HG02884 (cell line): Measurements from ENCODE around the gene OR2AJ1.

Experiments used
- ATAC-seq: cut with Tn5 transposase; IDR thresholded peaks from one replicate; pipeline ENCODE4 v1.9.1; 2021; ENCODE audit warnings: mild to moderate bottlenecking, moderate library complexity; ENCODE audit not compliant: unreplicated experiment

Gene OR2AJ1, protein sequence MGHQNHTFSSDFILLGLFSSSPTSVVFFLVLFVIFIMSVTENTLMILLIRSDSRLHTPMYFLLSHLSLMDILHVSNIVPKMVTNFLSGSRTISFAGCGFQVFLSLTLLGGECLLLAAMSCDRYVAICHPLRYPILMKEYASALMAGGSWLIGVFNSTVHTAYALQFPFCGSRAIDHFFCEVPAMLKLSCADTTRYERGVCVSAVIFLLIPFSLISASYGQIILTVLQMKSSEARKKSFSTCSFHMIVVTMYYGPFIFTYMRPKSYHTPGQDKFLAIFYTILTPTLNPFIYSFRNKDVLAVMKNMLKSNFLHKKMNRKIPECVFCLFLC

DNA sequence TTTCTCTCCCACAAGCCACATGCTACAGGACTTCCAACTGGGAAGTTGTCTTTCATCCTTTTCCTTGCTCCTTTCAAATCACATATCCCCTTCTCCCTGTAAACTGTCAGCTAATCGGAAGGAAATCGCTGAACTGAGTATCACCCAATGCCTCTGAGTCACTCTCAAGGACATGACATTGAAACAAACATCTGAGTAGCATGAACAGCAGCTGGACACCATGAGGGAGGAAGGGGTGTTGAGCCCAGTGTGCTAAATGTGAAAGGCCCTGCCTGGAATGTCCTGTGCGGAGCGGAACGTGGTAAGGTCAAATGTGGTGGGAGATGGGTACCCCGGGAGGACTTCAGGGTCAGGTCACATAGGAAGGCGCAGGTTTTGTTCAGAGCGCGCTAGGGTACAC lies at the start of gene OR2AJ1:
Gene OR2AJ1 (plus strand): TSS at position 22 of the 400 bp plus-strand sequence. CDS start 8,880 bp downstream, outside the sequence.
- ATAC-seq = no peak

DNA sequence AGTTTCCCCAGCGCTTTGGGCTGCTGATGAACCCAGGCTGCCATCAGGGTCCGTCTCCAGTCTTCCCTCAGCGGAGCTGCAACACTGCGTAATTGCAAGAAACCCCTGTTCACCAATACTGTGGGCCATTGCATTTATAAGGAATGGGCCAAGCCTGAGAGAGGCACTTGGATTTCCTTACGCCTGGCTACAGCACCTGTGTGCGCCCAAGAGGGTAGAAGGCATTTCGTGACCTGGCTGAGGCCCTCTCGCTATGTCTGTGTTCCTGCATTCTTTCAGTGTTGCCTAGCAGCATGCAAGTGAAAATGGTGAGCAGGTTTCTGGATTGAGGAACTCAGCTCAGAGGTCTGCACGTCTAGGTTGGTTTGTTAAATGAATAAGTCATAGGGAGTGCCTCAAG lies 41.3 kb upstream of the OR2AJ1 start:
- no peak for ATAC-seq

DNA sequence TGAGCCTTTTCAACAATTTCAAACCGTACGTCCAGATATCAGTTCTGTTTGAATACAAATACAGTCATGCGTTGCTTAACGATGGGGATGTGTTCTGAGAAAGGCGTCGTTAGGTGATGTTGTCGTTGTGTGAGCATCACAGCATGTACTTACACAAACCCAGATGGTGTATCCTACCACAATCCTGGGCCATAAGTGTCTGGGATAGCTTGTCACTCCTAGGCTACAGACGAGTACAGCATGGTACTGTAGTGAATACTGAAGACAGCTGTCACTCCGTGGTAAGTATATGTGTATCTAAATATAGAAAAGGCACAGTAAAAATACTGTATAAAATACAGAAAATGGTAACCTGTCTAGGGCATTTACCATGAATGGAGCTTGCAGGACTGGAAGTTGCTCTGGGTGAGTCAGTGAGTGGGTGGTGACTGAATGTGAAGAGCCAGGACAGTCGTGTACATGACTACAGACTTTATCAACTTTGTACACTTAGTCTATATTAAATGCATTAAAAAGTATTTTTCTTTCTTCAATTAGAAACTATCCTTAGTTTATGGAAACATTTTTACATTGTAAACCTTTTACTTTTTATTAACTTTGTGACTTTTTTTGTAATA lies 39.8 kb upstream of the OR2AJ1 start:
- no peak for ATAC-seq

DNA sequence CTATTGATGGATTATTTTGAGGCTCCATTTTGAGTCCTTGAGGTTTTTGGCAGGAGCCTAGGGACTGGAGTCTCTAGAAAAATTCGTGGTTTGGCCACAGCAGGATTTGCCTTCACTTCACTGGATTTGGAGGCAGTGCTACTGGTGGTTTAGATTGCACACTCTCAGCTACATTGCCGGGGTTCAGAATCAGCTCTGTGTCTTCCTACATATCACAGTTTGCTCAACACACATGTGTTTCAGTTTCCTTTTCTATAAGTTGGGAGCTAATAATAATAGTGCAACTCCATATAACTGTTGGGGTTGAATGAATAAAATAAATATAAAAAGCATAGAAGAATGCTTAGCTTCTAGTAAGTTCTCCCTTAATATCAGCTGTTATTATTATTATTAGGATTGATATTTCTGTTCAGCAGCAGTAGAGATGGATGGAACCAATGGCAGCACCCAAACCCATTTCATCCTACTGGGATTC lies 29.5 kb upstream of the OR2AJ1 start, which contains the start of gene OR2W3:
Gene OR2W3 (plus strand): TSS at position 425 of the 475 bp plus-strand sequence. CDS start 0 bp downstream, at position 425.
- ATAC-seq = no peak

DNA sequence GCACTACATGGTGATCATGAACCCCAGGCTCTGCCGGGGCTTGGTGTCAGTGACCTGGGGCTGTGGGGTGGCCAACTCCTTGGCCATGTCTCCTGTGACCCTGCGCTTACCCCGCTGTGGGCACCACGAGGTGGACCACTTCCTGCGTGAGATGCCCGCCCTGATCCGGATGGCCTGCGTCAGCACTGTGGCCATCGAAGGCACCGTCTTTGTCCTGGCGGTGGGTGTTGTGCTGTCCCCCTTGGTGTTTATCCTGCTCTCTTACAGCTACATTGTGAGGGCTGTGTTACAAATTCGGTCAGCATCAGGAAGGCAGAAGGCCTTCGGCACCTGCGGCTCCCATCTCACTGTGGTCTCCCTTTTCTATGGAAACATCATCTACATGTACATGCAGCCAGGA lies 28.7 kb upstream of the OR2AJ1 start:
- no peak for ATAC-seq

DNA sequence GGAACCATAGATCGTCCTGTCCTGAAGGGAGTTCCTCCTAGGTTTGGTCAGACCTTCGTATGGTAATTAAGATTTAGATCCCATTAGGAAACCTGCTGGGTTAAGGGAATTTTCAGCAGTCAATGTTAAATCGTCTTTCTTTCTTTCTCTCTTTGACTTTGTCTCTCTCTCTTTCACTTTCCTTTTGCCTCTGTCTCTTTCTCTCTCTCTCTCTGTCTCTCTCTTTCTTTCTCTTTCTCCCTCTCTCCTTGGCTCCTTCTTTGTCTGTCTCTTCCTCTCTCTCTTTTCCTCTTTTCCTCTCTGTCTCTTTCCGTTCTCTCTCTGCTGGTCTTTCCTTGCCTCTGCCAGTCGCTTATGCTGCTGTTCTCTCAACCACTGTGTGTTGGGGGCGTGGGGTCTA lies 20.6 kb upstream of the OR2AJ1 start:
- ATAC-seq = no peak

DNA sequence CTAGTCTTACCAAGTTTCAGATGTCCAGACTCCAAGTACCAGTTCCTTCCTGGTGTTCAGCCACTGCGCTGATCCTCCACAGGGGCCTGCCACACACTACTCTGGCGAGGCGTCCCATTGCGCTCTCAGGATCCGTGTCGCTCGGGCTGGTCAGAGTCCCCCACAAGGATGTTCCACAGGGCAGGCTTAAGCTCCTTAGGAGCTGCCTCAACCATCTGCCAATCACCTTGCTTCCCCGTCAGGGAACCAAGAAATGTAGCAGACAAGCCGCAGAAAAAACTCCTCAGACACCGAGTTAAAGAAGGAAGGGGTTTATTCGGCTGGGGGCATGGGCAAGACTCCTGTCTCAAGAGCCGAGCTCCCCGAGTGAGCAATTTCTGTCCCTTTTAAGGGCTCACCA lies 19.5 kb upstream of the OR2AJ1 start:
- no peak for ATAC-seq

DNA sequence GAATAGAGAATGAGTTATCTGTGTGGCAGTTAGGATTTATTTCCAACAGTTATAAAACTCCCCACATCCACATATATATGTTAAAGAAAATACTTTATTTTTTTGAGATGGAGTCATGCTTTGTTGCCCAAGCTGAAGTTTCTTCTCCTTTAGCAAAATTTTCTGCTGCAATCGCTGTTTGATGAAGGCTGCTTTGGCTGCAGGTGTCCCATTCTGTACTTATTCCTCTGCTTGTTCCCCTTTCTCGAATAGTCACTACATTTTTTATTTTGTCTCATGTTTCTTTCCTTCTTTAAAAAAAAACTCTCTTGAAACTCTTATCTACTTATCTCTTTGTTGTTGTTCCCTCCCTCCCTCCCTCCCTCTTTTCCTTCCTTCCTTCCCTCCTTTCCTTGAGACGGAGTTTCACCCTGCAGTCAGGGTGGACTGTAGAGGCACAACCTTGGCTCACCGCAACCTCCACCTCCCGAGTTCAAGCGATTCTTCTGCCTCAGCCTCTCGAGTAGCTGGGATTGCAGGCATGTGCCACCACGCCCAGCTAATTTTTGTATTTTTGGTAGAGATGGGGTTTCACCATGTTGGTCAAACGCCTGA lies 18.7 kb upstream of the OR2AJ1 start:
- no peak for ATAC-seq

DNA sequence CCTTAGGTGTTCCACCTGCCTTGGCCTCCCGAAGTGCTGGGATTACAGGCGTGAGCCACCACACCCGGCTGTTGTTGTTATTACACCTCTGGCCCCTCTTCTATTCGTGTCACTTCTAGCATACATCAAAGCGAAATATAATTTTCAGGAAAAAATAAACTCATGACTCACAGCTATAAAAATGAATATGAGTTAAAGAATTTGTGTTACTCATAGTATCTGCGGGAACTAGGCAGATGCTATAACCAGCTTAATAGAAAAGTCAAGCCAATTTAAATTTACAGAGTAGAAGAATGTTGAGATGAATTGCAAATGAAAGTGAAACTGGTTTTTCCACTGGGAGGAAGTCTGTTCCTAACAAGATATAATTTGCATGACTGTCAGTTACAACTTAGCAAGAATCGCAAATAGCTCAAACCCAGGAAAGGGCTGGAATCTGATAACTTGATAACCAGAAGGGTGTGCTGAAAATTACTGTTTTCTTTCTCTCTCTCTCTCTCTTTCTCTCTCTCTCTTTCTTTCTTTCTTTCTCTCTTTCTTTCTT lies 18.1 kb upstream of the OR2AJ1 start:
- no peak for ATAC-seq

DNA sequence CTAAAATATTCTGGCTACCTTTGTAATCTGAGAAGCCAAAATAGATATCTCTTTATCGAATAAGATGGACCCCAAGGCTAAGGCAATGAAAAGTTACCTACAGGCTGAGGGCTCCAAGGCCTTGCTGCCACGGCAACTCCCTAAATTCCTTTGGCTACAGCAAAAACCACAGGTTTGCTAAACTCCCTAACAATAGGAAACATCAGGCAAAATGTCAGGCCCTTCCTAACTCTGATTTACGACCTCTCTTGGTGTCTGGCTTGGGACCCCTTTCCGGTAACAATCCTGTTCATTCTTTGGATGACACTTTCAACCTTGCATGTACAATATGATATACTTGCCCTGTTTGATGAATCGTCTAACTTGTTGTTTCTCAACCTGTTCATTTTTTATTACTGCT lies 15.9 kb upstream of the OR2AJ1 start:
- ATAC-seq = no peak

DNA sequence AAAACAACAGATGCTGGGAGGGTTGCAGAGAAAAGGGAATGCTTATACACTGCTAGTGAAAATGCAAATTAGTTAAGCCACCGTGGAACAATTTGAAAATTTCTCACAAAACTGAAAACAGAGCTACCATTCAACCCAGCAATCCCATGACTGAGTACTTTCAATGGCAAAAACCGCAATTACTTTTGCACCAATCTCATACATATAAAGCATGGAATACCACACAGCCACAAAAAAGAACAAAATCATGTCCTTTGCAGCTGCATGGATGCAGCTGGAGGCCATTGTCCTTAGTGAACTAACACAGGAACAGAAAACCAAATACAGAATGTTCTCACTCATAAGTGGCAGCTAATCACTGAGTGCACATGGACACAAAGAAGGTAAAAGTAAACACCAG lies 10.9 kb upstream of the OR2AJ1 start:
- no peak for ATAC-seq

DNA sequence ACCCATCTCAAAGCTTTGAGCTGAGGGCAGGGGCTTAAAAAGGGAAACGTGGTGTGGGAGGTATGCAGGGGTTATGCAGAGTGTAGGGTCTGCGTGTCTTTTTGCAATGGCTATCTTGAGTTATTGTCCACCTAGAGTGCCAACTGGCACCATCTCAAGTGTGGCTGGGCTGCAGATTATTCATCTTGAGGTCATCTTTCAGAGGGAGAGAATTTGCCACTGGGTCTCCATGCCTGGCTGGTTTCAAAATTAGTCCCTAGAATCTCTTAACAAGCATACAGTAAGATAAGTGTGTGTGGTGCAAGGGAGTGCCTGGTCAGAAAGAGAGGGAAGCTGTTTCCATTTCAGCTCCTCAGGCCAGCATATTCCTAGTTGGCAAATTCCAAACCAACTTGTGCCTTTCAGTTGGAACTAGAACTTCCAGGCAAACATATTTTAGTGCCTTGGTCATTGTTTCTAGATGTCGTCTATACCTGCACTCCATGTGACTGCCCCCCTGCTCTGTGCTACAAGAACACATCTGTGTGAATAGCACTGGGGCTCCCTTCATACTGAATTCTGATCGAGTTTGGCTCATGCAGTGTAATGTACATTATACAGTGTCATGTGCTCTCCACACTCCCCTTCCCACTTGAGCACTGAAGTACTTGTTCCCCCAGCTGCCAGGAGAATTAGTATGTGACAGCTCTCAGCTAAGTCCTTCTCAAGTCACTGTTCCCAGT lies 9.6 kb upstream of the OR2AJ1 start:
- no peak for ATAC-seq

DNA sequence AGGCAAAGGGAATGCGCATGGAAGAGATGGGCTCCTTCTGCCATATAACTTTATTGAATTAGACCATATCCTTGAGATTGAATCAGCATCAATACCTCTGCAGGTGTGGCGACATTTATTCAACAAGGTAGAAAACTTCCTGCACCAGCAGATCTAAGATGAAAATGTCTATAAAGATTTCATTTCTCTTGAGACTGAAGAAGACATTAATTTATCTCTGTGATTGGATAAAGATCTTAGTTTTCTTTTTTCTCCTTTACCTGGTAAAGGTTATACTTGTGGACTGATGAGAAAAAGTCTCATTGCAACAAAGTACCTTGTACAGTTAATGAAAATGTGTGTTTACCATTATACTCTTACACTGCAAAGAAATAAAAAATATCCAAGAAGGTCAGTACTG lies 4.7 kb upstream of the OR2AJ1 start, which contains the start of gene OR2T8:
Gene OR2T8 (plus strand): TSS at position 301 of the 400 bp plus-strand sequence. CDS start 766 bp downstream, outside the sequence.
- ATAC-seq = no peak

DNA sequence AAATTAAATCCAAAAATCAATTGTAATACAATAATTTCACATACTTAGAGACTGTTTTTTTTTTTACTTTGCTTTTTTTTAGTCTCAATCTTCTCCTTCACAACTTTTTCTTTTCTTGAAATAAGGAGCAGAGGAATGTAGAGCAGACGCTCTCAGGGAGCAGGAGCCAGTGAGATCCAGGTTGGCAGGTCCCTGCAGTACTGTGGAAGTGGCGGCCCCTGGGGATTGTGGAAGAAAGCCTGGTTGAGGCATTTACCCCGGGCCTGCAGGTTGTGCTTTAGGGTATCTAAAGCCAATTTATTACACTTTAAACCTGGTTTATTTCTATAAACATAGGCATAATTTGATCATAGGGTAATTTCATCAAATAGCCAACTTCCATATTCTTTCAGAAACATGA lies 748 bp upstream of the OR2AJ1 start:
- no peak for ATAC-seq

DNA sequence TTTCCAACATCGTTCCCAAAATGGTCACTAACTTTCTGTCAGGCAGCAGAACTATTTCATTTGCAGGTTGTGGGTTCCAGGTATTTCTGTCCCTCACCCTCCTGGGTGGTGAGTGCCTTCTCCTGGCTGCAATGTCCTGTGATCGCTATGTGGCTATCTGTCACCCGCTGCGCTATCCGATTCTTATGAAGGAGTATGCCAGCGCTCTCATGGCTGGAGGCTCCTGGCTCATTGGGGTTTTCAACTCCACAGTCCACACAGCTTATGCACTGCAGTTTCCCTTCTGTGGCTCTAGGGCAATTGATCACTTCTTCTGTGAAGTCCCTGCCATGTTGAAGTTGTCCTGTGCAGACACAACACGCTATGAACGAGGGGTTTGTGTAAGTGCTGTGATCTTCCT lies 9.3 kb downstream of the OR2AJ1 start:
- no peak for ATAC-seq

DNA sequence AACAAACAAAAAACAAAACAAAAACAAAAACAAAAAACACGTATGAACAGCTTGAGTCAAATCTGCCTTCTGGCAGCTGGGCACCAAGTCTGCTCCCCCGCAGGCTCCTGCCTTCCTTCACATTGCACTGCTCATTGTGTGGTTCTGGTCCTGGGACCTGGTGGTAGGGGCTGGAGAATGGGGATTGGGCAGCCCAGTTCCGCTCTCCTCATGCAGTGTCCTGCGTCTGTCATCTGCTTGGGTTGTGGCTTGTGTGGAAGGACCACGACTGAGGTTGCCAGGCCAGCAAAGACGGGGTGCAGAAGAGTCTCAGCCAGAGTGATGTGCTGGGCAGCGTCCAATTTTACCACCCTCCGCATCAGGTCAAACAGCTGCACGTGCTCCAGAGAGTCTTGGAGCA lies 11.1 kb downstream of the OR2AJ1 start:
- ATAC-seq = no peak

DNA sequence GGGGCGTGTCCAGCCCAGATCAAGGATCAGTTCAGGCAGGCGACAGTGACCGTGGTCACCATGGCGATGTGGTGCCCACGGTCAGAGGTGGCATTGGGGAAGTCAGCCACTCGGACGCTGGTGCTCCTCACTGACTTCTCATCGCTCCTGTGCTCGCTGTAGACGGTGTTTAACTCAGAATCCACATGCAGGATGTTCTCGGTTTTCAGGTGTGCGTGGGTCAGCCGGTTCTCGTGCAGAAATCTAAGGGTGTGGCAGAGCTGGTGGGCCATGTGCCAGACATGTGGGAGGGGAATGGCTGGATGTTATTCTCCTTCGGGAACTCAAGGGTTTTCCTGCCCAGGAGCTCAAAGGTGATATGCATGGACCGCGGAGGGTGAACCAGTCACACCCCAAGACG lies 11.7 kb downstream of the OR2AJ1 start:
- no peak for ATAC-seq

DNA sequence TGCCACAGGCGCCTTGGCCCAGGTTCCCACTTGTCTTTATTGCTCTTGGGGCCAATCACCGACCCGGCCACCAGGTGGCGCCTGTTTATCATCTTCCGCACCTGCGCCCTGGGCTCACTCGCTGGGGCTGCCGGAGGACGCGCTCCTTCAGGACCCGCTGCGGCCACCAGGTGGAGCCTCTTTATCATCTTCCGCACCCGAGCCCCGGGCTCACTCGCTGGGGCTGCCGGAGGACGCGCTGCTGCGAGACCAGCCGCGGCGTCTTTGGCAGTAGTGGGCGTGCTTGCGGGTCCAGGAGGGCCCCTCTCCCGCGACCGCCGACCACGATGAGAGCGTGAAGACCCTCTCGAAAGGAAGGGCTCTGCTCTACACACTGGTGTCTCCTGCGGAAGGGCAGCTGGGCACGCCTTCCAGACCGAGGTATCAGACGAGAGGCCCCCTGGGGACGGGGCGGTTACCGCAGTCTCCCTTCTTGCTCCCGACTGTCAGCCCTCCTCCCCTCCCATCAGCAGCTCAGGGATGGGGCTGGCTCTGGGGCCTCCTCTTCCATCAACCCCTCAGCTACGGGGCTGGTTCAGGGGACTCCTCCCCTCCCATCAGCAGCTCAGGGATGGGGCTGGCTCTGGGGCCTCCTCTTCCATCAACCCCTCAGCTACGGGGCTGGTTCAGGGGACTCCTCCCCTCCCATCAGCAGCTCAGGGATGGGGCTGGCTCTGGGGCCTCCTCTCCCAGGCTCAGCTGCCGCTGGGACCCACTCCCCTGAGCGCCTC lies 12.5 kb downstream of the OR2AJ1 start:
- peak; percentile 100 for ATAC-seq

DNA sequence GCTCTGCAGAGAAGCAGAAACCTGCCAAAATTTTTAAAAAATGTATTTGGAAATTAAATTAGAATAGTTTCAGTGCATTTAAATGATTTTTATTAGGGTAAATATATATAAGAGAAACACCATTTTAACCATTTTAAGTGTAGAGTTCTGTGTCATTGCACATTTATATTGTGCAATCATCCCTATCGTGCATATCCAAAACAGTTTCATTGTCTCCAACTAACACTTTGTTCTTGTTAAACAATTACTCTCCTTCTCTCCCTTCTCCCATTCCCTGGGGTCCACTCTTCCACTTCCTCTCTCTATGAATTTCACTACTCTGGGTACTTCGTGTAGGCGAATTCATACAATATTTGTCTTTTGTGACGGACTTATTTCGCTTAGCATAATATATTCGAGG lies 17.9 kb downstream of the OR2AJ1 start:
- ATAC-seq = no peak

DNA sequence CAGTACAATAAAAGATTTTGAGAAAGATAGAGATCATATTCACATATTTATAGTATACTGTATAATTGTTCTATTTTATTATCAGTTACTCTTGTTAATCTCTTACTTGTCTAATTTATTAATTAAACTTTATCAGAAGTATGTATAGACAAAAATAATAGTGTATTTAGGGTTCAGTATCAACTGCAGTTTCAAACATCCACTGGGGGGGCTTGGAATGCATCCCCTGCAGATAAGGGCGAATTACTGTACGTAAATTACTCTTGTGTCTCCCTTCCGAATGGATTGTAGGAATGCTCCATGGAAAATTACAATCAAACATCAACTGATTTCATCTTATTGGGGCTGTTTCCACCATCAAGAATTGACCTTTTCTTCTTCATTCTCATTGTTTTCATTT lies 23.9 kb downstream of the OR2AJ1 start, which contains the start of gene OR2L8:
Gene OR2L8 (plus strand): TSS at position 301 of the 400 bp plus-strand sequence. CDS start 0 bp downstream, at position 301.
- no peak for ATAC-seq
